GM23338 (cell line): Measurements from ENCODE around the gene GATM.

Experiments used
- EZH2 ChIP-seq: fragments of 200-600 bp; sonication (generic); IDR thresholded peaks from one replicate; pipeline ENCODE4 v1.8.0; 2017; ENCODE audit warnings: antibody characterized with exemption, mild to moderate bottlenecking, low read depth; ENCODE audit not compliant: unreplicated experiment
- JUNB ChIP-seq: IDR thresholded peaks from one replicate; pipeline ENCODE4 v1.6.1; 2016; ENCODE audit warnings: antibody characterized with exemption; ENCODE audit not compliant: unreplicated experiment
- NANOG ChIP-seq: IDR thresholded peaks from 2 replicates; pipeline ENCODE4 v1.6.1; 2016; ENCODE audit warnings: antibody characterized with exemption, borderline replicate concordance
- TF ChIP-seq, protein P1 (sequence below), 2 experiments: fragments of 200-600 bp in 1 of 2; sonication (generic) in 1 of 2; conservative IDR thresholded peaks; 2 replicates each; pipeline versions ENCODE4 v1.5.1 to v1.6.1; 2016 to 2017; ENCODE audit warnings: antibody characterized with exemption in 2 of 2, low read depth in 2 of 2, mild to moderate bottlenecking in 2 of 2, moderate library complexity in 1 of 2
- TF ChIP-seq, protein P2 (sequence below): IDR thresholded peaks from one replicate; pipeline ENCODE4 v1.6.1; 2018; ENCODE audit warnings: antibody characterized with exemption; ENCODE audit not compliant: unreplicated experiment

DNA sequence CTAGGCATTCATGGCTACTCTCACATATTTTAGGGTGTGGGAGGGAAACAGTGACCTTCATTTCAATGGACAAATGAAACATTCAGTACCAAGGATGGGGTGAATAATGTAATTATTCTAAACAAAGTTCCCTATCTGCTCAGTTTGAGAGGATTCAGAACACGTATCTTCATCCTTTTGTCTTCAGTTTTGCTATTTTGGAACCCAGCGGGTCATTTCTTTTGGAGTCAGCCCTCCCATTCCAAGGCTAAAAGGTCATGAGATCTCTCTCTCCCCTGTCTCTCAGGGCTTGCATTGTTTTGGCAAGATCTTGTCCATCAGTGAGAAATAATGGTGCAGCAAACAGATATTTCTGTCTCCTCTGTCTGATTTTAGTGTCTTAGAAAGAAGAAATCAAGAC, 16.3 kb upstream of the GATM start:
- TF ChIP-seq, protein P1, sequence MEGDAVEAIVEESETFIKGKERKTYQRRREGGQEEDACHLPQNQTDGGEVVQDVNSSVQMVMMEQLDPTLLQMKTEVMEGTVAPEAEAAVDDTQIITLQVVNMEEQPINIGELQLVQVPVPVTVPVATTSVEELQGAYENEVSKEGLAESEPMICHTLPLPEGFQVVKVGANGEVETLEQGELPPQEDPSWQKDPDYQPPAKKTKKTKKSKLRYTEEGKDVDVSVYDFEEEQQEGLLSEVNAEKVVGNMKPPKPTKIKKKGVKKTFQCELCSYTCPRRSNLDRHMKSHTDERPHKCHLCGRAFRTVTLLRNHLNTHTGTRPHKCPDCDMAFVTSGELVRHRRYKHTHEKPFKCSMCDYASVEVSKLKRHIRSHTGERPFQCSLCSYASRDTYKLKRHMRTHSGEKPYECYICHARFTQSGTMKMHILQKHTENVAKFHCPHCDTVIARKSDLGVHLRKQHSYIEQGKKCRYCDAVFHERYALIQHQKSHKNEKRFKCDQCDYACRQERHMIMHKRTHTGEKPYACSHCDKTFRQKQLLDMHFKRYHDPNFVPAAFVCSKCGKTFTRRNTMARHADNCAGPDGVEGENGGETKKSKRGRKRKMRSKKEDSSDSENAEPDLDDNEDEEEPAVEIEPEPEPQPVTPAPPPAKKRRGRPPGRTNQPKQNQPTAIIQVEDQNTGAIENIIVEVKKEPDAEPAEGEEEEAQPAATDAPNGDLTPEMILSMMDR (conservative IDR thresholded peaks at IDR 0.05; ENCODE audit: low read depth in 2 of 2), result no peak
- TF ChIP-seq, protein P2, sequence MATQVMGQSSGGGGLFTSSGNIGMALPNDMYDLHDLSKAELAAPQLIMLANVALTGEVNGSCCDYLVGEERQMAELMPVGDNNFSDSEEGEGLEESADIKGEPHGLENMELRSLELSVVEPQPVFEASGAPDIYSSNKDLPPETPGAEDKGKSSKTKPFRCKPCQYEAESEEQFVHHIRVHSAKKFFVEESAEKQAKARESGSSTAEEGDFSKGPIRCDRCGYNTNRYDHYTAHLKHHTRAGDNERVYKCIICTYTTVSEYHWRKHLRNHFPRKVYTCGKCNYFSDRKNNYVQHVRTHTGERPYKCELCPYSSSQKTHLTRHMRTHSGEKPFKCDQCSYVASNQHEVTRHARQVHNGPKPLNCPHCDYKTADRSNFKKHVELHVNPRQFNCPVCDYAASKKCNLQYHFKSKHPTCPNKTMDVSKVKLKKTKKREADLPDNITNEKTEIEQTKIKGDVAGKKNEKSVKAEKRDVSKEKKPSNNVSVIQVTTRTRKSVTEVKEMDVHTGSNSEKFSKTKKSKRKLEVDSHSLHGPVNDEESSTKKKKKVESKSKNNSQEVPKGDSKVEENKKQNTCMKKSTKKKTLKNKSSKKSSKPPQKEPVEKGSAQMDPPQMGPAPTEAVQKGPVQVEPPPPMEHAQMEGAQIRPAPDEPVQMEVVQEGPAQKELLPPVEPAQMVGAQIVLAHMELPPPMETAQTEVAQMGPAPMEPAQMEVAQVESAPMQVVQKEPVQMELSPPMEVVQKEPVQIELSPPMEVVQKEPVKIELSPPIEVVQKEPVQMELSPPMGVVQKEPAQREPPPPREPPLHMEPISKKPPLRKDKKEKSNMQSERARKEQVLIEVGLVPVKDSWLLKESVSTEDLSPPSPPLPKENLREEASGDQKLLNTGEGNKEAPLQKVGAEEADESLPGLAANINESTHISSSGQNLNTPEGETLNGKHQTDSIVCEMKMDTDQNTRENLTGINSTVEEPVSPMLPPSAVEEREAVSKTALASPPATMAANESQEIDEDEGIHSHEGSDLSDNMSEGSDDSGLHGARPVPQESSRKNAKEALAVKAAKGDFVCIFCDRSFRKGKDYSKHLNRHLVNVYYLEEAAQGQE, result no peak
- TF ChIP-seq JUNB, result no peak
- TF ChIP-seq EZH2, result no peak
- TF ChIP-seq NANOG, result no peak
